Prostate gland (tissue), 1 donor: ENCODE results near the gene KLF6.

Source experiments
- POLR2A ChIP-seq: fragments of 450-650 bp; IDR thresholded peaks from one replicate; pipeline ENCODE4 v1.6.1; 2016; ENCODE audit warnings: antibody characterized with exemption, mild to moderate bottlenecking
- POLR2AphosphoS5 ChIP-seq: sonication (generic); formaldehyde crosslinking; IDR thresholded peaks from one replicate; pipeline ENCODE4 v1.6.1; 2017; ENCODE audit warnings: antibody characterized with exemption

- no peak for TF ChIP-seq POLR2A
- TF ChIP-seq POLR2AphosphoS5 = no peak
These were observed 4.6 kb upstream of the KLF6 start for GRCh38 chr10:3789621-3790020.
